CD14-positive monocyte (primary cell): Measurements from ENCODE around the gene CYB561A3. TPM values are rescaled to one million over a fixed set of nuclear protein-coding genes. Genes with fewer than 3 reads are reported as not detected.

Source experiments
- DNase-seq, 3 donors: peaks; one replicate each; pipeline ENCODE4 v3.0.0-alpha.2; 2011 to 2022
- H2AFZ ChIP-seq: 2 replicates; pipeline ENCODE4 v1.6.0; 2012; ENCODE audit warnings: mild to moderate bottlenecking, low read depth, low read length, inconsistent platforms; ENCODE audit not compliant: insufficient read depth, poor library complexity, severe bottlenecking
- H3K27ac ChIP-seq, 2 donors: 1 replicate in 1 of 2; 2 replicates in 1 of 2; pipeline ENCODE4 v1.5.1; 2012 to 2013; ENCODE audit warnings: low read length in 2 of 2, control low read depth in 1 of 2, inconsistent platforms in 1 of 2, low read depth in 1 of 2, mild to moderate bottlenecking in 1 of 2
- H3K27me3 ChIP-seq, 2 donors: one replicate each; pipeline versions ENCODE4 v1.6.0 to v1.6.1; 2011 to 2013; ENCODE audit warnings: low read length in 2 of 2; ENCODE audit not compliant: control insufficient read depth in 2 of 2, insufficient read depth in 2 of 2
- H3K36me3 ChIP-seq, 2 donors: replicated peaks in 1 of 2; 1 replicate in 1 of 2; 2 replicates in 1 of 2; pipeline versions ENCODE4 v1.5.1 to v1.6.1; 2012 to 2013; ENCODE audit warnings: low read length in 2 of 2, control low read depth in 1 of 2, inconsistent platforms in 1 of 2, mild to moderate bottlenecking in 1 of 2; ENCODE audit not compliant: insufficient read depth in 2 of 2, control insufficient read depth in 1 of 2
- H3K4me1 ChIP-seq, 2 donors: 1 replicate in 1 of 2; 2 replicates in 1 of 2; pipeline versions ENCODE4 v1.5.1 to v1.6.1; 2012 to 2013; ENCODE audit warnings: low read length in 2 of 2, control low read depth in 1 of 2, inconsistent platforms in 1 of 2, mild to moderate bottlenecking in 1 of 2, moderate library complexity in 1 of 2; ENCODE audit not compliant: insufficient read depth in 2 of 2, control insufficient read depth in 1 of 2
- H3K4me2 ChIP-seq: replicated peaks from 2 replicates; pipeline ENCODE3; 2012; ENCODE audit warnings: low read length, moderate library complexity, mild to moderate bottlenecking; ENCODE audit not compliant: poor library complexity, severe bottlenecking; ENCODE audit errors: extremely low read depth
- H3K4me3 ChIP-seq, 3 experiments: fragments of 200-600 bp in 1 of 3; sonication (generic) in 1 of 3; replicated peaks in 1 of 3; 1 replicate in 2 of 3; 2 replicates in 1 of 3; pipeline ENCODE4 v1.5.1; 2011 to 2013; ENCODE audit warnings: low read length in 3 of 3, mild to moderate bottlenecking in 3 of 3, control low read depth in 2 of 3, low read depth in 2 of 3, inconsistent platforms in 1 of 3, moderate library complexity in 1 of 3
- H3K79me2 ChIP-seq: 2 replicates; pipeline ENCODE4 v1.6.0; 2012; ENCODE audit warnings: mild to moderate bottlenecking, control low read depth, inconsistent platforms, low read length, moderate library complexity; ENCODE audit not compliant: insufficient read depth
- H3K9ac ChIP-seq: 2 replicates; pipeline ENCODE4 v1.6.0; 2017; ENCODE audit warnings: low read length, mild to moderate bottlenecking; ENCODE audit not compliant: insufficient read depth, poor library complexity, severe bottlenecking
- H3K9me3 ChIP-seq, 2 donors: replicated peaks in 1 of 2; 1 replicate in 1 of 2; 2 replicates in 1 of 2; pipeline versions ENCODE4 v1.5.1 to v1.6.1; 2012 to 2013; ENCODE audit warnings: low read length in 2 of 2, control low read depth in 1 of 2; ENCODE audit not compliant: control insufficient read depth in 1 of 2, insufficient read depth in 1 of 2
- H4K20me1 ChIP-seq: 2 replicates; pipeline ENCODE4 v1.6.0; 2012; ENCODE audit warnings: mild to moderate bottlenecking, low read length, control low read depth, moderate library complexity; ENCODE audit not compliant: insufficient read depth
- H3K27ac Mint-ChIP-seq, 7 donors: one replicate each; pipeline ENCODE4 v1.8.0; 2020; ENCODE audit warnings: mild to moderate bottlenecking in 7 of 7, mixed read lengths in 7 of 7, moderate library complexity in 6 of 7, inconsistent platforms in 2 of 7
- H3K27me3 Mint-ChIP-seq, 3 donors: one replicate each; pipeline ENCODE4 v1.8.0; 2021 to 2022; ENCODE audit warnings: low read depth in 3 of 3, mild to moderate bottlenecking in 3 of 3, mixed read lengths in 3 of 3, moderate library complexity in 3 of 3, inconsistent platforms in 1 of 3
- H3K36me3 Mint-ChIP-seq, 2 donors: one replicate each; pipeline ENCODE4 v1.8.0; 2020; ENCODE audit warnings: mixed read lengths in 2 of 2, inconsistent platforms in 1 of 2, mild to moderate bottlenecking in 1 of 2
- H3K4me1 Mint-ChIP-seq: one replicate; pipeline ENCODE4 v1.8.0; 2020; ENCODE audit warnings: mild to moderate bottlenecking, mixed read lengths
- H3K4me3 Mint-ChIP-seq, 2 donors: one replicate each; pipeline ENCODE4 v1.8.0; 2020; ENCODE audit warnings: mild to moderate bottlenecking in 2 of 2, mixed read lengths in 2 of 2, moderate library complexity in 1 of 2
- H3K9me3 Mint-ChIP-seq, 7 donors: one replicate each; pipeline ENCODE4 v1.8.0; 2020 to 2022; ENCODE audit warnings: mixed read lengths in 7 of 7, mild to moderate bottlenecking in 6 of 7, moderate library complexity in 6 of 7, inconsistent platforms in 2 of 7
- CTCF ChIP-seq: fragments of 200-600 bp; IDR thresholded peaks from one replicate; pipeline ENCODE4 v1.8.0; 2022; ENCODE audit warnings: antibody characterized with exemption, mild to moderate bottlenecking
- WGBS: methylation state at CpG from one replicate; pipeline ENCODE4 v1.1.5; 2013; ENCODE audit warnings: missing lambda C conversion rate; ENCODE audit not compliant: insufficient coverage; 5-methylcytosine and 5-hydroxymethylcytosine counted together
- intact Hi-C, 2 donors: fragments of 100-400 bp; cut with micrococcal nuclease; formaldehyde crosslinking; loops; one replicate each; pipeline versions ENCODE4 v1.15.0 to v1.15.1; 2023
- polyA plus RNA-seq, 3 donors: library from polyadenylated mRNA; depleted of rRNA in 1 of 3; unstranded in 2 of 3; stranded (reverse) in 1 of 3; fragments of 300-500 nt in 2 of 3; fragments of >200 nt in 1 of 3; fragmentation: Illumina TruSeq in 2 of 3; gene quantifications; 1 replicate in 2 of 3; 2 replicates in 1 of 3; pipeline ENCODE4 v1.2.3, GENCODE V29; 2012 to 2021

The CYB561A3 gene
- polyA plus RNA-seq, 3 donors: 79.7 to 112 (median 112) TPM

- peaks cover 15% of the 10 kb centered on the region for H3K4me1 Mint-ChIP-seq
- WGBS: 97% methylated on average over 20 of the region's 26 CpGs
- H3K27ac ChIP-seq: no peak overlapping the region
- H3K9me3 ChIP-seq: no peaks in the 10 kb centered on the region
- H3K27me3 Mint-ChIP-seq: peaks cover 1 to 4% (median 2%) of the 10 kb centered on the region in 3 donors
- no peak overlapping the region for H3K4me3 ChIP-seq
- no peak for DNase-seq
- no peaks in the 10 kb centered on the region for H3K27me3 ChIP-seq
- peak overlapping the region in 1 of 7 donors; percentile 7 for H3K27ac Mint-ChIP-seq
- no peak overlapping the region for H3K9ac ChIP-seq
- H3K79me2 ChIP-seq: no peaks in the 10 kb centered on the region
- intact Hi-C loops: loop anchor here in 1 of 2 donors (5.0 kb wide), 1 partner anchor 98 kb away; no protein-coding TSS in a partner anchor
- H3K4me2 ChIP-seq: no peak overlapping the region
- no peaks in the 10 kb centered on the region for H3K9me3 Mint-ChIP-seq
- H3K4me1 ChIP-seq: peaks cover 7 to 11% of the 10 kb centered on the region in 2 donors
- H4K20me1 ChIP-seq: no peaks in the 10 kb centered on the region
- no peak for TF ChIP-seq CTCF
- H2AFZ ChIP-seq: no peak overlapping the region
- H3K36me3 ChIP-seq: peaks cover 13 to 33% of the 10 kb centered on the region in 2 donors
- no peak overlapping the region for H3K4me3 Mint-ChIP-seq
- peaks cover 32% of the 10 kb centered on the region in 2 donors for H3K36me3 Mint-ChIP-seq
Measured at GRCh38 chr11:61338783-61339489, 22.7 kb downstream of the CYB561A3 start.

DNA sequence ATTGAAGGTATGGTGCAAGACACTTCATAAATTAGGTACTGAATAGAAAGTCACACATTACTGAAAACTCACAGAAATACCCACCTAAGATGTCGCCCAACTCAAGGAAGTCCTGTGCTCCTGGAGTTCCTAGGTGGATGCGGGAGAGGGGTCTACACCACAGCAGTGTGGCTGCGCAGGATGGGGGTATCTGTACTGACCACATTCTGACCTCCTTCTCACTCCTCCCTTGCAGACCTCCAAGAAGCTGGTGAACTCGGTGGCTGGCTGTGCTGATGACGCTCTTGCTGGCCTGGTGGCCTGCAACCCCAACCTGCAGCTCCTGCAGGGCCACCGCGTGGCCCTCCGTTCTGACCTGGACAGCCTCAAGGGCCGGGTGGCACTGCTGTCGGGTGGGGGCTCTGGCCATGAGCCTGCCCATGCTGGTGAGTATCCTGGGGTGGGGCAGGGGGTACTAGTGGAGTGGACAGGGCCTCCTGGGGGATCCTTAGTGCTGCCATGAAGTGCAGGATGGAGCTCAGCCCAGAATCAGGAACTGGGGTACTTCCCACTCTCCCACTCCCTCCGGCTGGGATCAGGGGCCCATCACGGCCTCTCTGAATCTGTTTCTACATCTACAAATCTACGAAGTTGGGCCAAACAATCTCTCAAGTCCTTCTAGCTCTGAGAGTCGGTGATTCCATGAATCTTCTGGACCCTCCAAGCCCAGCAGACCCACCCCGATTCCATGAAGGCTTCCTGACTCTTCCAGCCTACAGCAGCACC lies 23.8 kb downstream of the CYB561A3 start:
- 96% methylated on average over 11 of the region's 15 CpGs for WGBS
- no peaks in the 10 kb centered on the region for H3K9me3 ChIP-seq
- no peaks in the 10 kb centered on the region for H4K20me1 ChIP-seq
- DNase-seq: no peak
- no peaks in the 10 kb centered on the region for H3K9me3 Mint-ChIP-seq
- H3K27ac ChIP-seq: no peak overlapping the region
- H3K27me3 ChIP-seq: no peaks in the 10 kb centered on the region
- no peak overlapping the region for H3K9ac ChIP-seq
- peaks cover 1 to 4% (median 2%) of the 10 kb centered on the region in 3 donors for H3K27me3 Mint-ChIP-seq
- peaks cover 6 to 23% of the 10 kb centered on the region in 2 donors for H3K36me3 ChIP-seq
- H3K36me3 Mint-ChIP-seq: peaks cover 28 to 32% of the 10 kb centered on the region in 2 donors
- no peak overlapping the region for H3K4me2 ChIP-seq
- H3K79me2 ChIP-seq: peaks cover under 1% of the 10 kb centered on the region
- no peak overlapping the region for H3K4me3 Mint-ChIP-seq
- peak overlapping the region in 2 of 7 donors; percentile 13 to 46 for H3K27ac Mint-ChIP-seq
- TF ChIP-seq CTCF: no peak
- peaks cover 14 to 18% of the 10 kb centered on the region in 2 donors for H3K4me1 ChIP-seq
- intact Hi-C loops: loop anchor here (2.0 to 5.0 kb wide), 3 partner anchors 47 to 99 kb away; no protein-coding TSS in a partner anchor
- H3K4me3 ChIP-seq: no peak overlapping the region
- no peak overlapping the region for H2AFZ ChIP-seq
- peaks cover 23% of the 10 kb centered on the region for H3K4me1 Mint-ChIP-seq
